IPS-NIHi7 (cell line): ENCODE measurements around the gene FSTL4.

Experiments
- DNase-seq: peaks from one replicate; pipeline ENCODE4 v3.0.0; 2012; ENCODE audit warnings: mixed read lengths; ENCODE audit errors: extremely low spot score

Gene FSTL4

GRCh38 chr5:133367071-133367786 lies 245.1 kb downstream of the FSTL4 start:
- no peak for DNase-seq

GRCh38 chr5:133366438-133366837 lies 245.9 kb downstream of the FSTL4 start:
- DNase-seq: no peak

GRCh38 chr5:133365738-133366137 lies 246.6 kb downstream of the FSTL4 start:
- DNase-seq: no peak

GRCh38 chr5:133364936-133365707 lies 247.2 kb downstream of the FSTL4 start:
- DNase-seq: peak; percentile 71

- DNase-seq: no peak
Observed at GRCh38 chr5:133363807-133364587, 248.3 kb downstream of the FSTL4 start.

- DNase-seq: no peak
Observed at GRCh38 chr5:133362438-133362837, 249.9 kb downstream of the FSTL4 start.

GRCh38 chr5:133361922-133362321 lies 250.4 kb downstream of the FSTL4 start:
- no peak for DNase-seq

- DNase-seq: no peak
Observed at GRCh38 chr5:133360693-133361472, 251.5 kb downstream of the FSTL4 start.

GRCh38 chr5:133359861-133360260 lies 252.5 kb downstream of the FSTL4 start:
- DNase-seq: no peak

GRCh38 chr5:133358271-133358670 lies 254.1 kb downstream of the FSTL4 start:
- no peak for DNase-seq

- DNase-seq: no peak
Observed at GRCh38 chr5:133357758-133358157, 254.6 kb downstream of the FSTL4 start.

- DNase-seq: no peak
Observed at GRCh38 chr5:133356984-133357421, 255.3 kb downstream of the FSTL4 start.

- no peak for DNase-seq
Observed at GRCh38 chr5:133356396-133356983, 255.9 kb downstream of the FSTL4 start.

GRCh38 chr5:133354323-133355185 lies 257.8 kb downstream of the FSTL4 start:
- no peak for DNase-seq

- DNase-seq: no peak
Observed at GRCh38 chr5:133353741-133354140, 258.6 kb downstream of the FSTL4 start.

GRCh38 chr5:133348406-133348805 lies 263.9 kb downstream of the FSTL4 start:
- no peak for DNase-seq

- no peak for DNase-seq
Observed at GRCh38 chr5:133347039-133347438, 265.3 kb downstream of the FSTL4 start.

GRCh38 chr5:133344266-133344665 lies 268.1 kb downstream of the FSTL4 start:
- DNase-seq: no peak

- no peak for DNase-seq
Observed at GRCh38 chr5:133343196-133343595, 269.1 kb downstream of the FSTL4 start.
